ENCODE data around the gene WDR41.

- TF ChIP-seq, protein P1, sequence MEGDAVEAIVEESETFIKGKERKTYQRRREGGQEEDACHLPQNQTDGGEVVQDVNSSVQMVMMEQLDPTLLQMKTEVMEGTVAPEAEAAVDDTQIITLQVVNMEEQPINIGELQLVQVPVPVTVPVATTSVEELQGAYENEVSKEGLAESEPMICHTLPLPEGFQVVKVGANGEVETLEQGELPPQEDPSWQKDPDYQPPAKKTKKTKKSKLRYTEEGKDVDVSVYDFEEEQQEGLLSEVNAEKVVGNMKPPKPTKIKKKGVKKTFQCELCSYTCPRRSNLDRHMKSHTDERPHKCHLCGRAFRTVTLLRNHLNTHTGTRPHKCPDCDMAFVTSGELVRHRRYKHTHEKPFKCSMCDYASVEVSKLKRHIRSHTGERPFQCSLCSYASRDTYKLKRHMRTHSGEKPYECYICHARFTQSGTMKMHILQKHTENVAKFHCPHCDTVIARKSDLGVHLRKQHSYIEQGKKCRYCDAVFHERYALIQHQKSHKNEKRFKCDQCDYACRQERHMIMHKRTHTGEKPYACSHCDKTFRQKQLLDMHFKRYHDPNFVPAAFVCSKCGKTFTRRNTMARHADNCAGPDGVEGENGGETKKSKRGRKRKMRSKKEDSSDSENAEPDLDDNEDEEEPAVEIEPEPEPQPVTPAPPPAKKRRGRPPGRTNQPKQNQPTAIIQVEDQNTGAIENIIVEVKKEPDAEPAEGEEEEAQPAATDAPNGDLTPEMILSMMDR (conservative IDR thresholded peaks at IDR 0.05; ENCODE audit: low read depth, low read length), result no peak
- TF ChIP-seq RCOR1 (IDR thresholded peaks at IDR 0.05; ENCODE audit: insufficient replicate concordance, low read length), result no peak
- no peak for TF ChIP-seq ELK1 (IDR thresholded peaks at IDR 0.05; ENCODE audit: borderline replicate concordance, low read depth, low read length)
- TF ChIP-seq POLR2A (IDR thresholded peaks at IDR 0.05; ENCODE audit: low read depth, low read length), result no peak
- TF ChIP-seq USF2 (IDR thresholded peaks at IDR 0.05; ENCODE audit: low read depth, low read length), result no peak
- no peak for TF ChIP-seq RAD21 (IDR thresholded peaks at IDR 0.05; ENCODE audit: low read length)
- no peak for TF ChIP-seq MAFK (IDR thresholded peaks at IDR 0.05; ENCODE audit: low read depth, low read length)
- no peak for TF ChIP-seq SMC3 (IDR thresholded peaks at IDR 0.05; ENCODE audit: low read depth, low read length)
- TF ChIP-seq MXI1 (IDR thresholded peaks at IDR 0.05; ENCODE audit: borderline replicate concordance, low read depth, low read length), result no peak
- no peak for TF ChIP-seq CEBPB (IDR thresholded peaks at IDR 0.05; ENCODE audit: low read depth, low read length)
These were observed 68.9 kb downstream of the WDR41 start for GRCh38 chr5:77423022-77423750.

All from IMR-90 (cell line).